GM23338 (cell line): Measurements from ENCODE around the gene TRPM2. TPM values are rescaled to one million over a fixed set of nuclear protein-coding genes. Genes with fewer than 3 reads are reported as not detected.

ENCODE experiments used
- ATAC-seq: fragments of 200-7000 bp; cut with Tn5 transposase; 3 replicates; pipeline ENCODE4 v1.9.1; 2020
- DNase-seq: peaks from one replicate; pipeline ENCODE4 v3.0.0-alpha.2; 2015; ENCODE audit warnings: low spot score
- H2AFZ ChIP-seq: fragments of 200-600 bp; sonication (generic); 2 replicates; pipeline ENCODE4 v1.8.0; 2016; ENCODE audit warnings: antibody characterized with exemption, mild to moderate bottlenecking, moderate library complexity
- H3F3A ChIP-seq: fragments of 200-600 bp; sonication (generic); replicated peaks from 2 replicates; pipeline ENCODE4 v1.8.0; 2017; ENCODE audit warnings: antibody characterized with exemption, mixed run types, low read depth
- H3K27ac ChIP-seq: fragments of 200-600 bp; sonication (generic); 2 replicates; pipeline ENCODE4 v1.6.1; 2016; ENCODE audit warnings: low read depth
- H3K27me3 ChIP-seq: fragments of 200-600 bp; sonication (generic); 2 replicates; pipeline ENCODE4 v1.8.0; 2016; ENCODE audit warnings: mild to moderate bottlenecking, mixed run types, moderate library complexity; ENCODE audit not compliant: insufficient read depth
- H3K36me3 ChIP-seq: fragments of 200-600 bp; sonication (generic); 2 replicates; pipeline ENCODE4 v1.8.0; 2016; ENCODE audit warnings: mild to moderate bottlenecking; ENCODE audit not compliant: insufficient read depth
- H3K4me1 ChIP-seq: fragments of 200-600 bp; sonication (generic); 2 replicates; pipeline ENCODE4 v1.8.0; 2016; ENCODE audit warnings: mild to moderate bottlenecking, moderate library complexity; ENCODE audit not compliant: insufficient read depth
- H3K4me2 ChIP-seq: fragments of 200-600 bp; sonication (generic); 2 replicates; pipeline ENCODE4 v1.7.1; 2017; ENCODE audit warnings: mixed run types
- H3K4me3 ChIP-seq: fragments of 200-600 bp; sonication (generic); 2 replicates; pipeline ENCODE4 v1.6.1; 2016; ENCODE audit warnings: mixed run types
- H3K79me2 ChIP-seq: fragments of 200-600 bp; sonication (generic); replicated peaks from 2 replicates; pipeline ENCODE4 v1.8.0; 2017; ENCODE audit warnings: mild to moderate bottlenecking; ENCODE audit not compliant: insufficient read depth
- H3K9me2 ChIP-seq: fragments of 200-600 bp; sonication (generic); 2 replicates; pipeline ENCODE4 v1.8.0; 2017; ENCODE audit not compliant: insufficient read depth
- H4K20me1 ChIP-seq: fragments of 200-600 bp; sonication (generic); replicated peaks from 2 replicates; pipeline ENCODE4 v1.8.0; 2017; ENCODE audit warnings: mild to moderate bottlenecking; ENCODE audit not compliant: insufficient read depth
- H3K27ac Mint-ChIP-seq: 2 replicates; pipeline ENCODE4 v1.8.0; 2020; ENCODE audit warnings: inconsistent platforms, mild to moderate bottlenecking, moderate library complexity, mixed read lengths
- H3K27me3 Mint-ChIP-seq: 3 replicates; pipeline ENCODE4 v1.8.0; 2022; ENCODE audit warnings: low read depth, mild to moderate bottlenecking, moderate library complexity, mixed read lengths, inconsistent platforms; ENCODE audit not compliant: insufficient read depth, poor library complexity
- H3K36me3 Mint-ChIP-seq: 3 replicates; pipeline ENCODE4 v1.8.0; 2021; ENCODE audit warnings: low read depth, mild to moderate bottlenecking, inconsistent platforms, moderate library complexity, mixed read lengths
- H3K4me1 Mint-ChIP-seq: 3 replicates; pipeline ENCODE4 v1.8.0; 2020; ENCODE audit warnings: mild to moderate bottlenecking, inconsistent platforms, mixed read lengths
- H3K4me3 Mint-ChIP-seq: 3 replicates; pipeline ENCODE4 v1.8.0; 2021; ENCODE audit warnings: moderate library complexity, mild to moderate bottlenecking, inconsistent platforms, mixed read lengths
- H3K9me3 Mint-ChIP-seq: 3 replicates; pipeline ENCODE4 v1.8.0; 2020; ENCODE audit warnings: moderate library complexity, mild to moderate bottlenecking, inconsistent platforms, mixed read lengths
- CREB1 ChIP-seq: fragments of 250-450 bp; sonication (Bioruptor Pico); IDR thresholded peaks from 2 replicates; pipeline ENCODE4 v1.5.0; 2020; ENCODE audit warnings: low read depth, mild to moderate bottlenecking, moderate library complexity
- CTCF ChIP-seq, 2 experiments: fragments of 200-600 bp in 1 of 2; sonication (generic) in 1 of 2; conservative IDR thresholded peaks; 2 replicates each; pipeline versions ENCODE4 v1.5.1 to v1.6.1; 2016 to 2017; ENCODE audit warnings: antibody characterized with exemption in 2 of 2, low read depth in 2 of 2, mild to moderate bottlenecking in 2 of 2, moderate library complexity in 1 of 2
- ETS1 ChIP-seq: IDR thresholded peaks from 2 replicates; pipeline ENCODE4 v1.6.1; 2016; ENCODE audit warnings: antibody characterized with exemption
- EZH2 ChIP-seq: fragments of 200-600 bp; sonication (generic); IDR thresholded peaks from one replicate; pipeline ENCODE4 v1.8.0; 2017; ENCODE audit warnings: antibody characterized with exemption, mild to moderate bottlenecking, low read depth; ENCODE audit not compliant: unreplicated experiment
- EZH2phosphoT487 ChIP-seq: fragments of 200-600 bp; sonication (generic); IDR thresholded peaks from one replicate; pipeline ENCODE4 v1.8.1; 2018; ENCODE audit warnings: antibody characterized with exemption; ENCODE audit not compliant: unreplicated experiment
- JUNB ChIP-seq: IDR thresholded peaks from one replicate; pipeline ENCODE4 v1.6.1; 2016; ENCODE audit warnings: antibody characterized with exemption; ENCODE audit not compliant: unreplicated experiment
- NANOG ChIP-seq: IDR thresholded peaks from 2 replicates; pipeline ENCODE4 v1.6.1; 2016; ENCODE audit warnings: antibody characterized with exemption, borderline replicate concordance
- POLR2AphosphoS5 ChIP-seq: IDR thresholded peaks from 2 replicates; pipeline ENCODE4 v1.6.1; 2016; ENCODE audit warnings: antibody characterized with exemption, low read depth
- REST ChIP-seq: IDR thresholded peaks from one replicate; pipeline ENCODE4 v1.6.1; 2018; ENCODE audit warnings: antibody characterized with exemption; ENCODE audit not compliant: unreplicated experiment
- STAT1 ChIP-seq: IDR thresholded peaks from one replicate; pipeline ENCODE4 v1.6.1; 2016; ENCODE audit warnings: antibody characterized with exemption; ENCODE audit not compliant: unreplicated experiment
- ZNF114 ChIP-seq: fragments of 250-450 bp; sonication (Bioruptor Pico); IDR thresholded peaks from 2 replicates; pipeline ENCODE4 v1.5.0; 2020; ENCODE audit warnings: mild to moderate bottlenecking, moderate library complexity
- ZNF331 ChIP-seq: fragments of 250-450 bp; sonication (Bioruptor Pico); IDR thresholded peaks from 2 replicates; pipeline ENCODE4 v1.5.0; 2020; ENCODE audit warnings: low read depth, mild to moderate bottlenecking, moderate library complexity
- ZNF462 ChIP-seq: fragments of 250-450 bp; sonication (Bioruptor Pico); IDR thresholded peaks from 2 replicates; pipeline ENCODE4 v1.5.0; 2020; ENCODE audit warnings: mild to moderate bottlenecking, moderate library complexity
- polyA plus RNA-seq: library from polyadenylated mRNA; unstranded; fragments of >200 nt; fragmentation: Nextera tagmentation; extraction: Ambion mirVana; gene quantifications from 2 replicates; pipeline ENCODE4 v1.2.1, GENCODE V29; 2016
- total RNA-seq: library from RNA; depleted of rRNA; stranded (reverse); fragments of >200 nt; shearing (Covaris generic); gene quantifications from 2 replicates; pipeline ENCODE4 v1.2.3, GENCODE V29; 2014

TRPM2 gene
- total and polyA plus RNA-seq, 2 experiments from 2014 or later = 0.53 to 0.83 TPM

- Histone ChIP-seq H3K27ac (no peak overlapping the region), H4K20me1 (no peaks in the 10 kb centered on the region), H3K79me2 (no peaks in the 10 kb centered on the region), H3K4me3 (no peak overlapping the region), H3K27me3 (peaks cover 3% of the 10 kb centered on the region; the same call in 1 of the 2 replicates), H3K4me1 (no peaks in the 10 kb centered on the region), H3K36me3 (no peaks in the 10 kb centered on the region), H2AFZ (no peak overlapping the region), H3F3A (no peaks in the 10 kb centered on the region), H3K4me2 (no peak overlapping the region), H3K9me2 (no peaks in the 10 kb centered on the region)
- Mint-ChIP-seq H3K36me3 (peaks cover 4% of the 10 kb centered on the region; the same call in 1 of the 3 replicates), H3K27me3 (peaks cover 15% of the 10 kb centered on the region), H3K9me3 (peaks cover 34% of the 10 kb centered on the region), H3K27ac (no peak overlapping the region), H3K4me1 (no peaks in the 10 kb centered on the region; the same call in 2 of the 3 replicates), H3K4me3 (no peak overlapping the region)
- TF ChIP-seq EZH2phosphoT487 = no peak
- no peak for TF ChIP-seq CREB1 (CRISPR knock-in tag)
- TF ChIP-seq EZH2 = no peak
- TF ChIP-seq ZNF462 = no peak
- no peak for TF ChIP-seq ETS1
- no peak for TF ChIP-seq JUNB
- TF ChIP-seq CTCF (conservative IDR thresholded peaks at IDR 0.05; ENCODE audit: low read depth in 2 of 2) = no peak
- TF ChIP-seq STAT1 = no peak
- no peak for TF ChIP-seq ZNF114 (CRISPR knock-in tag)
- TF ChIP-seq ZNF331 = no peak
- no peak for TF ChIP-seq POLR2AphosphoS5
- TF ChIP-seq NANOG = no peak
- TF ChIP-seq REST = no peak
- ATAC-seq (no peak), DNase-seq (no peak)
Observed at GRCh38 chr21:44371596-44371995, 18.2 kb downstream of the TRPM2 start.
